ENCODE data around the gene INTS3.

GRCh38 chr1:153697191-153698019, 30.4 kb upstream of the INTS3 start:
- no peak for TF ChIP-seq CTCF (IDR thresholded peaks at IDR 0.05)
- no peak for TF ChIP-seq POLR2A (IDR thresholded peaks at IDR 0.05)
